ENCODE measurements around the gene HELLS.
"Not testable (repeated sequence)": the region's sequence is repeated elsewhere in the genome, so short reads cannot be mapped to it uniquely, and the experiment has no call there.

The HELLS gene

DNA sequence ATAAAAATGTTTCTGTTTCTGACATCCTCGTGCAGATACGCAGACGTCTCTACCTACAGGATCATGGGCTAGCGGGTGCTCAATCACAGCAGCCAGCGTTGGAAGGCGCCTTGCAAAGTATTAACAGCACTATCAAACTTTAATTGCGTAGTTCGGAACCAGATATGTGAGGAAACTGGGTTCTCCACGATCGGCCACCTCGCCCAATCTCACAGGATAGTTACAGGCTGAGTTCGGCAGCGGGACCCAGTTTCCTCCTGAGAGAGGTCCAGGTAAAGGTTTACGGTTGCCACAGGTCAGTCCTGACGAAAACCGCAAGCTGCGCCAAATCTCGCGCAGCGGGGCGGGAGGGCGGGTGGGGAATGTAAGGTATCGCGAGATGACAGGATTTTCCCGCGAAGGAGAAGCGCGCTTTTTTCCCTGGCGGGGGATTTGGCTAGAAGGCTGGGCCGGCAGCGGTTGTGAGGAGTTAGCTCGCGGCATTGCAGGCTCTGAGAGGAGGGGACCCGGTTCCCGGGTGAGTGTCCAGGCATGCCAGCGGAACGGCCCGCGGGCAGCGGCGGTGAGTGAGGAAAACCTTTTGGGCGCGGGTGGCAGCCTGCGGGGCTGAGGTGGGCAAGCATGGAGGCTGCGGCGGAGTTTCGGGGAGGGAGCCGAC, at the start of gene HELLS:
Gene HELLS, plus strand, starts transcription at position 398 of the 658 bp plus-strand sequence. Its CDS starts 134 bp downstream, at position 532.
- peak; percentile 85 for DNase-seq

DNA sequence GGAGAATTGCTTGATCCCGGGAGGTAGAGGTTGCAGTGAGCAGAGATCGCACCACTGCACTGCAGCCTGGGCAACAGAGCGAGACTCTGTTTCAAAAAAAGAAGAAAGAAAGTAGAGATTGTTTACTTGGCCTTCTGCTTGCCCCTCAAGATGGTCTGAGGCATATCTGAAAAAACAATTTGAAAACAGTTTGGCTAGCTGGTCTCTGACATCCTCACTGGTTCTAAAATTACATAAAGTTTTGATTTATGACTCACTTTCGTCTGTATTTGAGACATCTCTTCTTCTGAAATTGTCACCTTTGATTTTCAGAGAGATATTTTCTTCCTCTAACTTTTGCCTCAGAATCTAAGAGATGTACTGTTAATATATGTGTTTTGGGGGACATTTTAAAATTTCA, 49.6 kb upstream of the HELLS start:
- no peak for DNase-seq

DNA sequence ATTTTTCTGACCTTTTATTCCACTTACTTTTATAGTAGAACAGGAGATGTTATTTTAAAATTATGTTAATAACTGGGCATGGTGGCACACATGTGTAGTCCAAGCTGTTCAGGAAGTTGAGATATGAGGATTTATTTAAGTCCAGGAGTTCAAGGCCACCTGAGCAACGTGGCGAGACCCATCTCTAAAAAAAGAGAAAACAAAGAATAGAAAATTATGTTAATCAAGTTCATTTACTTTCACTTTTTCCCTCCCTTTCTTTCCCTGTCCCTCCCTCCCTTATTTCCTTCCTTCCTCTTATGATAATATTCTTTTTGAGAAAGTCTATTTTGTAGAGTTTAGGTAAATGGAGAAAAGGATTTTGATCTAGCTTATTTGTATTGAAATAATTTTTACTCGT, 48.9 kb upstream of the HELLS start:
- DNase-seq = no peak

DNA sequence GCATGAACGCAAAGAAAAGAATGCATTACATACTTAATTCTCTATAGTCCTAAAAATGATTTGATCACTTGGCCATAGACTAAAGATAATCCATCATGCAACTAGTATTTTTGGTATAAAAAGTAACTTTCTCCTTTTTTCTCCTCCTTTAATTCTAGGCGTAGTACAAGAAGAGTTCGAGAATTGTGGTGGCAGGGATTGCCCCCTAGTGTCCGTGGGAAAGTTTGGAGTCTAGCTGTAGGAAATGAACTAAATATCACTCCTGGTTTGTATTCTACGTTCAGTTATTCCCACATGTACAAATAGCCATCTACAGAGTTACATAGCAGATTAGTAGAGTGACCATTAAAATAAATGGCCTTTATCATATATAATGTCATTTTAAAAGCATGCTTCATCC, 45.5 kb upstream of the HELLS start:
- DNase-seq = no peak

DNA sequence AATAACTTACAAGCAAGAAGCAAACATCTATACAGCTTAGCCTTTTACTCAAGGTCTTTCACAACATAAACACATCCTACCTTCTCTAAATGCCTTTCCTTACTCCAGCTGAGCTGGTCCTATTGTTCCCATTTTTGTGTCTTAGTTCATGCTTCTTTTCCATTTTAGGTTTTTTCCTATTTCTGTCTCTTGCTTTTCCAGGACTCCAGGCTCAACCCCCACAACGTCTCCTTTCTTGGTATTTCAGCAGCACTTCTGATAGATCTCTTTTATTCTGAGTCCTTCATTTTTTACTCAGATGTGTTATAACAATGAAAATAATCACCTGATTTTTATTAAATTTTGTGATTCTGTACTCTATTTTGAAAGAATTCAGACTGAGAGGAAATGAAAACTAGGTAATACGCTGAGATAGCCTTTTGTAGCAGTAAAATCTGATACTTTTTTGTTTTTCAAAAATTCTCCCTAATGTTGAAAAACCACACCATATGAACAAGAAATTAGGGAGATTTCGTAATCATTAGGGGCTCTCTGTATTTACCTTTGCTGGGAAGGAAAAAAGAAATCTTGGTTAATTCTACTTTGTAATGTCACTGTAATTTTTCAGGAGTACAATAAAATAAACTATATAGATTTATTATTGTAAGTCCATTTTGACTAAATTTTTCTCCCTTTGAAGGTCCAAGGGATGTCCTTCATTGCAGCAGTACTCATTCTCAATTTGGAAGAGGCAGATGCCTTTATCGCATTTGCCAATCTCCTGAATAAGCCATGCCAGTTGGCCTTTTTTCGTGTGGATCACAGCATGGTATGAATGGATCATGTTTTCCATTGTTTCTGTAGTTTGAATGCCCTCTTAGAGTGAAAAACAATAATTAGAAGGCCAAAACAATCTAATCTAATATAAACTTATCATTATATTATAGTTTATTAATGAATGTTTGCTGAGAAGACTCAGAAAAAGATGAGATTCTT, 24.0 kb upstream of the HELLS start:
- no peak for DNase-seq

DNA sequence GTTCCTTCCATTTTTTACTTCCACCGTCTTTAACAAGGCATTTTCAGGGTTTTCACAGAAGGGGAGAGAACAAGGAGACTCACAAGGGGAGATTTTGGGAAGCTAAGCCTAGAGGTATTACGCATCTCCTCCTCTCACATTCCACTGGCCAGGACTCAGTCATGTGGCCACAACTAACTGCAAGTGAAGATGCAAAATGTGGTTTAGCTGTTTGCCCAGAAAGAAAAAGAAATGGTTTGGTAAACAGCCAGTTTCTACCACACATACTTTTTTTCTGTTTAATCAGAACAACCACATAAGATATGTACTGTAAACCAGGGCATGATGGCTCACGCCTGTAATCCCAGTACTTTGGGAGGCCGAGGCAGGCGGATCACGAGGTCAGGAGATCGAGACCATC, 21.4 kb upstream of the HELLS start:
- DNase-seq = no peak

DNA sequence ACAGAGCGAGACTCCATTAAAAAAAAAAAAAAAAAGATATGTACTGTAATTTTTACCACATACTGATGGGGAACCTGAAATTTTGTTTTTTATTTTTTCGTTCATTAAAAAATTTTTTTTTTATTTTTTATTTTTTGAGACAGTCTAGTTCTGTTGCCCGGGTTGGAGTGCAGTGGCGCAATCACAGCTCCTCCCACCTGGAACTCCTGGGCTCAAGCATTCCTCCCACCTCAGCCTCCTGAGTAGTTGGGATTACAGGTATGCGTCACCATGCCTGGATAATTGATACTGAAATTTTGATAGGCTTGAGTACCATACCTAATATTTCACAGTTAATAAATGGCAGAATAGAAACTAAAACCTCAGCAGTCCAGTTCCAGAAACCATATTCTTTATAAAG, 20.9 kb upstream of the HELLS start:
- DNase-seq = no peak

DNA sequence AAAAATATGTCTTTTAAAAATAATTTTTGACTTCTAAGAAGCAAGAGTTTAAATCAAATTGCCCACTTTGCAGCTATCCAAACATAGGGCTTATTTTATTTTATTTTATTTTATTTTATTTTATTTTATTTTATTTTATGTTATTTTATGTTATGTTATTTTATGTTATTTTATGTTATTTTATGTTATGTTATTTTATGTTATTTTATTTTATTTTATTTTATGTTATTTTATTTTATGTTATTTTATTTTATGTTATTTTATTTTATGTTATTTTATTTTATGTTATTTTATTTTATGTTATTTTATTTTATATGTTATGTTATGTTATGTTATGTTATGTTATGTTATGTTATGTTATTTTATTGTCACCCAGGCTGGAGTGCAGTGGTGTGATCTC, 14.0 kb upstream of the HELLS start:
- not testable (repeated sequence) for DNase-seq

DNA sequence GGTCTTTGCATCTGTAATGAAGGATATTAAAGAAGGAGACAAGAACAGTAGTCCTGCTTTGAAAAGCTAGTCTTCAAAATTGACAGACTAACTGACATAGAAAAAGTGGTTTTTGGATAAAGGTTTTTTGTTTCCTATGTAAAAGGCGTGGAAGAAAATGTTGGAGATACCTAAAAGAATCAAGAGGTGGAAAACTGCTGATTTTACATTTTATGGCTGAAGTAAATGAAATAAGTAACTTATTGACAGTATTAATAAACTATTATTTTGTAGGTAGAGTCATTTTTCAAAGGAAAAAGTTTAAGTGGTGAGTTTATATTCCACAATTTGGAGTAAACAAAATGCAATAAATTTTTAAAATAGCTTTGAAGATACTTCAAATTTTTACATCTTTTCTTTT, 12.6 kb upstream of the HELLS start:
- no peak for DNase-seq

DNA sequence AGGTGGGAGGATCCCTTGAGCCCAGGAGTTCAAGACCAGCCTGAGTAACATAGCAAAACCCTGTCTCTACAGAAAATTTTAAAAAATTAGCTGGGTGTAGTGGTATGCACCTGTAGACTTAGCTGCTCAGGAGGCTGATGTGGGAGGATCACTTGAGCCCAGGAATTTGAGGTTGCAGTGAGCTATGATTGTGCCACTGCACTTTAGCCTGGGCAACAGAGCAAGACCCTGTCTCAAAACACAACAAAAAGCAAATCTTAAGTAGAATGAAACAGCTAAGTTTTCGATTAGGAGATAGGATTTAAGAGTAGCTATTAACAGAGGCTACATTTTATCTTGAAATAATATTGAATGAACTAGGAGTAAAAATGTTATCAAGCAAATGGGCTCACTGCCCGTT, 3.3 kb upstream of the HELLS start:
- DNase-seq = not testable (repeated sequence)

DNA sequence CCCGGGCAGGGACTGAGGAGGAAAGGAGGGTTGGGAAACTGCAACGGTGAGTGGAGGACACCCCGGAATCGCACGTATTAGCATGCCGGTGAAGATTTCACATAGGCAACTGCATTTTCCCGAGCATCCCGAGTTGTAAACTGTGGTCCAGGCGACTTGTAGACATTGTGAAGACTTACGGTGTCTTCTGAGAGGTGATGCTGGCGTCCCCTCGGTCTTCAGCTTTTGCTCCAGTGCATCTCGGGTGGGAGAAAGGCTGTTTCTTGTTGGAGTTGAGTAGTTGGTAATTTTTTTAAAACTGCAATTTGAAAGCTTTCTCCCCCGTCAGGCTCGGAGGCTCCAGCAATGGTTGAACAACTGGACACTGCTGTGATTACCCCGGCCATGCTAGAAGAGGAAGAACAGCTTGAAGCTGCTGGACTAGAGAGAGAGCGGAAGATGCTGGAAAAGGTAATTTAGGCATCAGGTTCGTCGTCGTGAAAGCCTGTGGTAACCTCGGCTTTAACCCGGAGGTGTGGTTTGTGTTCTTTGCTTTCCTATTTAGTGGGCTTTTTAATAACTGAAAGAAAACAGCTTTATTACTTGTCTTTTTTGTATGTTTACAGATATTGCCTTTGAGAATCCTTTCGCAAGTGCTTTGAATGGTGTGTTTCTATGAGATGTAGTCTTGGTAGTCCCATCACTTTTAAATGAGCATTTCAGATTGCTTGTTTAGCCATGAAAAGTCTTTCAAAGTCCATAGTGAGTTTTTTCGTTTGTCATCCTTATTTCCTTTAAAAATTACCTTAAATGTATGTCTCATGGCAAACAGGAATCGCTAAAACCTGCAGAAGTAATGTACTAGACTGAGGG, 687 bp downstream of the HELLS start:
- DNase-seq = no peak

DNA sequence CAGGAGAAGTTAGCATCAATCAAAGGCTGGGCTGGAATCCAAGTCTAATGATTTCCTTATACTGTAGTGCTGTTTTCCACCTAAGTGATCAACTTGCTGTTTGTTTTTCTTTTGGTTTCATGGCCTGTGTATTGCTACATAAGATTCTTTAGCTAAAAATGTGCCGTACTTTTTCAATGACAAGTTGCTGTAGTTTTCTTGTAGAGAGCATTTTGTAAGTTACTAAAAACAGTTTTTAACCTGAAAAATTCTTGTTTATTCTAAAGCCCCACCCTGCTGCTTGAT, 1.3 kb downstream of the HELLS start:
- DNase-seq = no peak

DNA sequence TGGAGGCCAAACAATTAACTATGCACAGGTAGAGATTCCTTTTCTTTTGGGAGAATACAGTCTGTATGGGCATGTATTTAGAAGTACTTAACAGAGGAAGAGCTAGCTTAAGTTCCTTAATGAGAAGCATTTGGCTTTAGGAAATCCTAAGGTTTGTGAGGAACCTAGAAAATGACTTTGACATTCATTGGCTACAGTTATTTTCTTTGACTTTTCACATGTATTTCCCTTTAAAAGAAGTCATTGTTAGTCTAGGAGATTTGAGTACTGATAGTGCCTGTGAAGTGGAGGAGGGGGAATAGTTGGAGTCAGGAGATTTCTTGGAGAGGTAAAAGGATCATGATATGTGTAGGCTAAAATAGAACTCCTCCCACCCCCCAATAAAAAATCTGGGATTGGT, 3.6 kb downstream of the HELLS start:
- DNase-seq = no peak

DNA sequence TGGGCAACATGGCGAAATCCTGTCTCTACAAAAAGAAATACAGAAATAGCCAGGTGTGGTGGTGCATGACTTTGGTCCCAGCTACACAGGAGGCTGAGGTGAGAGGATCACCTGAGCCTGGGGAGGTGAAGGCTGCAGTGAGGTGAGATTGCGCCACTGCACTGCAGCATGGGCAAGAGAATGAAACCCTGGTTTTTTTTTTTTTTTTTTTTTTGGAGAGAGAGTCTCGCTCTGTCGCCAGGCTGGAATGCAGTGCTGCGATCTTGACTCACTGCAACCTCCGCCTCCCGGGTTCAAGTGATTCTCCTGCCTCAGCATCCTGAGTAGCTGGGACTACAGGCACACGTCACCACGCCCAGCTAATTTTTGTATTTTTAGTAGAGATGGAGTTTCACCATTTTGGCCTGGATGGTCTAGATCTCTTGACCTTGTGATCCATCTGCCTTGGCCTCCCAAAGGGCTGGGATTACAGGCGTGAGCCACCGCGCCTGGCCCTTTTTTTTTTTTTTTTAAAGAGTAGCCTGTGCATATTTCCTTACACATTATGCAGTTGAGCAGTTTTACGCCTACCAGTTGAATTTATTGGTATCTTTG, 22.2 kb downstream of the HELLS start:
- DNase-seq = not testable (repeated sequence)

DNA sequence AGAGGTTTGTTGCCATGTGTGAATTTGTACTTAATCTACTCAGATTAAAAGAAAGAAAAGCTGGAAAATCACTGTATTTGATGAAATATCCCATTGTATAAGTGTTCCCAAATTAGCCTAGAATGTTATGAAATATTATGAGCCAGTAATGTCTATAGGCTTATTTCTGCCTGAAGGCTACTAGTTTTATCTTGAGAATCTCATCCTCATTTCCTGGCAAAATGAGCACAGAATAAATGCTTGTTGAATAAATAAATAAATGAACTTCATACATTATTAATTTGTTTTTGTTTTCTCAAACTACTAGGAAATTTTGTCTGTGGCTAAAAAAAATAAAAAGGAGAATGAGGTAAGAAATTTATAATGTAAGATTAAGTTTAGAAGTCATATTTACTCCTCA, 25.5 kb downstream of the HELLS start:
- no peak for DNase-seq

DNA sequence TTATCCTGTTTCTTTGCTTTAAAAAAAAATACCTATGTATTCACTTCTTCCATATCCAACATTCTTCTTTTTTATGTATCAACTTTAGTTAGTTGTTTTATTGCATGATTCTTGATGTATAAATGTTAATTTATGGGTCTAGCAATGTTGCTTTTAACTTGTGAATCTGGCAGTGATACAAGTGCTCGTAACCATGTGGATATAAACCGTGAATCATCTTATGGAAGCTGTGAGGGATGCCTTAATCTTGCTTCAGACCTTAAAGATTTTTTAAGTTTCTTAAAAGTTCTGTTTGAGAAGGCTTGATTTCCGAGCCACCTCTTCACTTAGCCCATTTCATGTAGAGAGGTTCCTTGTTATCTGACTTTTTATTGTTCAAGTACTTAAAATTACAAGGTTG, 25.9 kb downstream of the HELLS start:
- DNase-seq = no peak

DNA sequence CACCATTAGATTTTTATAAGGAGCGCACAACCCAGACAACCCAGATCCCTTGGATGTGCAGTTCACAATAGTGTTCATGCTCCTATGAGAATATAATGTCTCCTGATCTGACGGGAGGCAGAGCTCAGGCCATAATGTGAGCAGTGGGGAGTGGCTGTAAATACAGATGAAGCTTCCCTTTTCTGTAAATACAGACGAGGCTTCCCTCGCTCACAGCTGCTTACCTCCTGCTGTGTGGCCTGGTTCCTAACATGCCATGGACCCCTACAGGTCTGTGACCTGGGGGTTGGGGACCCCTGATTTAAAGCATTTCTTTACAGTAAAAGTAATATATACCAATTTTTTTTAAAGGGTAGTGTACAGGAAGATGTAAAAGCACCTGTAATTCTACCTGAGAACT, 33.2 kb downstream of the HELLS start:
- DNase-seq = no peak

DNA sequence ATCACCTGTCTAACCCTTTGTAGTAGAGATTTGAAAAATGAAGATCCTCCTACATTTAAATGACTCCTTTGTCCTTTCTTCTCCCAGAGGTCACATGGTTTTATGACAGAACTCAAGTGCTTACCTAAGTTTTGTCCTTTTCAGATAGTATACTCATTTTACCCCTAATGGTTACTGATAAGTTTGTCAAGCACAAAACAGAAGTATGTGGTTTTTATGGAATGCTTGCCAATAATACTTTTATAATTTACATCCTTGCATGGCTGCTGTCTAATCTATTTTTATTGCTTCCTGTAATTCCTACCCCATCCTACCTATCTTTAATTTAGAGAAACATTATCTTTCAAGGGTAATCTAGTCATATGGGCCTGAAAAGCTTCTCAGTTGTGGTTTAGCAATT, 37.5 kb downstream of the HELLS start:
- no peak for DNase-seq

DNA sequence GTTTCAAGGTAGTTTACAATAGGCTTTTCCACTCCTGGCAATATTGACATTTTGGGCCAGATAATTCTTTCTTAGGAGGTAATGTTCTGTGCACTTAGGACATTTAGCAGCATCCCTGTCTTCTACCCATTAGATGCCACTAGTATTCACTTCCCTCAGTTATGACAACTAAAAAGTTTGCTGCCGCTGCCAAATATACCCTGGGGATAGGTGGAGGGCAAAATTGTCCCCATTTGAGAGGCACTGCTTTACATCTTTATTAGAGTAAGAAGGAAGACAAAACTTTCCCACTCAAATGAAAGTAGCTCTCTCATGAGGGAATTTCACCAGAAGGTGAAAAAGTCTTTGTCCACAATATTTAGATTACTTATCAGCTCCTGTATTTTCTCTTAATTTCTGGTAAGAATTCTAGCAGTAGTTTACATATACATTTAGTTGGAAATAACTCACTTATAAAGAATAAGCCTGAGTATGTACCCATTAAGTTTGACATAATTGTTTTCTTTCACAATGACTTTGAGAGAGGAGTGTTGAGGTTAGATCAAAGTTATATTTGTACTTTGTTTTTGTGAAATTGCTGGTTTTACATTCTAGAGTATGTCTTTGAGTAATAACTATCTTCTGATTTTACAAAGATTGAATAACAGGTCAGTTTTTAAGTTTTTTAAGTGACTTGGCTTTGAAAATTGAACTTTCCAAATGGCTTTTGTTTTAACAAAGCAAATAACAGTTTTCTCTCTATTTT, 46.0 kb downstream of the HELLS start:
- no peak for DNase-seq

DNA sequence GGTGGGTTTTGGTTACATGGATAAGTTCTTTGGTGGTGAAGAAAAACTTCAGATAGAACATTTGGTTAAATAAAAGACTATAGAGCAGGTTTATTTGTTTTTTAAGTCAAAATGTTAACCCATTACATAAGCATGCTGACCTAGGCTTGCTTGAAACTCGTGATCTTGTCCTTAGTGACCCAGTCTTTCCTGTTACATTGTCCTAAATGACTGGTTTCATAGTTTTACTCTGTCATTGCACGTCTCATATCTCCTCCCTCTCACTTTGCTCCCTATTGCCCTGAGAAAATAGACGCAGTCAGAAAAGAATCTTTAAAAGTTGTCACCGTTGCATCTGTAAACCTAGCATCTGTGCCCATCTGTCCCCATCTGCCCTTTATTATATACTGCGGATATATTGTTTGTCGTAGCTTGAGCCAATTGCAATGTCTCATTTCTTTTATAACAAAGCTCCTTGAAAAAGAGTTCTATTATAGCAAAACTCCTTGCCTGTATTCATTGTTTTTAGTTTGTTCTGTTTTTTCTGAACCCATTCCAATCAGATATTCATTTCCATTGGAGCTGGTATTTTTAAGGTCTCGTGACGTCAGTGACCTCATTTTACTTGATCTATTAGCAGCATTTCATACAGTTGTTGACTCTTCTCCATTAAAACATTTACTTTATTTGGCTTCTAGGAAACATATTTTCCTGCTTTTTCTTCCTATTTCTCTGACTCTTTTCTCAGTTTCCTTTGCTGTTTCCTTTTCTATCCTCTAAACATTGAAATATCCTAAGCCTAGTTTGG, 57.3 kb downstream of the HELLS start:
- no peak for DNase-seq

DNA sequence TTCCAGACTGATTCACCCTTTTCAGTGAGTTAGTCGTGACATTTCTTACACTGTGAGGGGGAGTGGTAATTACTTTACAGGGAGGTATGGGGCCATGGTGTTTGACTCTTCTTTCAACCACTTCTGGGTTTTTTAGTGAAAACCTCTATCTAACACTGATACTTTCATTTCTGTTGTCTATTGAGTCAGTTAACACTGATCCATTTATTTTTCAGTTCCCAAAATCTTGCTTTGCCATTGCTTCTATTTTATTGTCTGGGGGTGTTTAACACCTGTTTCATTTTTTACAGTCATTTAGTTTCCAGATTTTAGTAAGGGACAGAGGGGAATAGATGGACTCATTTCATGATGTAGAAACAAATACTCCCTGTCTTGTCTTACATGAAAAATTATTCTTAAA, 61.5 kb downstream of the HELLS start:
- DNase-seq = no peak

DNA sequence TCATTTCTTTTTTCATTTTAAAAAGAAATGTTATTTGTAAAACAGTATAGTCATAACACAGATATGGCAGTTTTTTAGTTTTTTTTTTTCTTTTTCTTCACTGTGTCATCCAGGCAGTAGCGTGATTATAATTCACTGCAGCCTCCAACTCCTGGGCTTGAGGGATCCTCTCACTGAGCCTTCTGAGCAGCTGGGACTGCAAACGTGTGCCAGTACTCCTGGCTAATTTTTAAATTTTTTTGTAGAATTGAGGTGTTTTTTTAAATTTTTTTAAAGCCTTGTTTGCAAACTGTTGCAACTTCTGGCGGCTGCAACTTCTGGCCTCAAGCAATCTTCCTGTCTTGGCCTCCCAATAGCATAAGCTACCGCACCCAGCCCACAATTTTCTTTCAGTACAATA, 63.0 kb downstream of the HELLS start:
- DNase-seq = no peak
